Fibroblast of the aortic adventitia (primary cell): ENCODE measurements around the gene SLC35F3. TPM values are rescaled to one million over a fixed set of nuclear protein-coding genes. Genes with fewer than 3 reads are reported as not detected.

Experiments
- DNase-seq: peaks from one replicate; pipeline ENCODE4 v3.0.0-alpha.2; 2010; ENCODE audit warnings: low read depth
- H3K4me3 ChIP-seq: 2 replicates; pipeline ENCODE4 v1.5.1; 2011; ENCODE audit warnings: low read depth, mild to moderate bottlenecking, control low read depth, low read length, moderate library complexity
- total RNA-seq: library from RNA; depleted of rRNA; stranded (reverse); fragments of >200 nt; gene quantifications from 2 replicates; pipeline ENCODE4 v1.2.3, GENCODE V29; 2012; ENCODE audit warnings: low replicate concordance
- TF ChIP-seq, protein P1 (sequence below): IDR thresholded peaks from 2 replicates; pipeline ENCODE4 v1.5.1; 2011; ENCODE audit warnings: mild to moderate bottlenecking, low read length, control low read depth, inconsistent platforms; ENCODE audit not compliant: insufficient read depth

Gene SLC35F3
- total RNA-seq, 1 donor: not detected

GRCh38 chr1:234281826-234282489, 377.5 kb downstream of the SLC35F3 start:
- H3K4me3 ChIP-seq: no peak overlapping the region
- DNase-seq: no peak
- TF ChIP-seq, protein P1, sequence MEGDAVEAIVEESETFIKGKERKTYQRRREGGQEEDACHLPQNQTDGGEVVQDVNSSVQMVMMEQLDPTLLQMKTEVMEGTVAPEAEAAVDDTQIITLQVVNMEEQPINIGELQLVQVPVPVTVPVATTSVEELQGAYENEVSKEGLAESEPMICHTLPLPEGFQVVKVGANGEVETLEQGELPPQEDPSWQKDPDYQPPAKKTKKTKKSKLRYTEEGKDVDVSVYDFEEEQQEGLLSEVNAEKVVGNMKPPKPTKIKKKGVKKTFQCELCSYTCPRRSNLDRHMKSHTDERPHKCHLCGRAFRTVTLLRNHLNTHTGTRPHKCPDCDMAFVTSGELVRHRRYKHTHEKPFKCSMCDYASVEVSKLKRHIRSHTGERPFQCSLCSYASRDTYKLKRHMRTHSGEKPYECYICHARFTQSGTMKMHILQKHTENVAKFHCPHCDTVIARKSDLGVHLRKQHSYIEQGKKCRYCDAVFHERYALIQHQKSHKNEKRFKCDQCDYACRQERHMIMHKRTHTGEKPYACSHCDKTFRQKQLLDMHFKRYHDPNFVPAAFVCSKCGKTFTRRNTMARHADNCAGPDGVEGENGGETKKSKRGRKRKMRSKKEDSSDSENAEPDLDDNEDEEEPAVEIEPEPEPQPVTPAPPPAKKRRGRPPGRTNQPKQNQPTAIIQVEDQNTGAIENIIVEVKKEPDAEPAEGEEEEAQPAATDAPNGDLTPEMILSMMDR: no peak

DNA sequence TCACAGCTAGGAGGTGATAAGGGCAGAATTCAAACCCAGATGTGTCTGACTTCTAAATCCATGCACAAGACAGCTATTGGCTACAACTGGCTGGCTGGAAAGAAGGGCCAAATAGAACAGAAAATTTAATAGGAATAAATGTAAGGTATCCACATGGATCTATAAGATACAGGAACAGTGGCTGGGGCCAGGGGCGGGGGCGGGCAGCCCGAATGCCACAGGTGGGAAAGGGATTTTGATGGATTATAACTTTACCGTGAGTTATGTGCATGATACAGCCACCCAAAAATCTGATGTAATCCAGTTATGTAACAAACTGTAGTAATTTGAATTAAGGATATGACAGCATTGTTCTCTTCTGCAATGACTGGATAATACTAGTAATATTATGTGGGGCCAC, 381.7 kb downstream of the SLC35F3 start:
- TF ChIP-seq, protein P1: no peak
- no peak for DNase-seq
- H3K4me3 ChIP-seq: no peak overlapping the region

DNA sequence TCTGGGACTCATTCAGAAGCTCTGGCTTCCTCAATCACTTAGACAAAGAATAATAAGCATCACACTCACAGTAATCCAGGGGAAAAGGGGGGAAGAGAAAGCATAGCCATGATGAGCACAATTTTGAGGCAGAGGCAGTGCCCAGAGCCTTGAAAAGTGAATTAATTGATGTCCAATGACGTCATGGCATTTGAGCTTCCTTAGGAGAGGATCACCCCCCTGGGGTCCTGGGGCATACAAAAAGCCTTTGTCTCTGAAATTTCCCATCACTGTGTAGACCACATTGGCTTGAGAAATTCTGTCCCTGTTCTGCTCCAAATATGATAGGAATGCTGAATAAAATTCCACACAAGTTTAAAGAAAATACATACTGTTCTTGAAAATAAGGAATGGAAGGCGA, 384.5 kb downstream of the SLC35F3 start:
- TF ChIP-seq, protein P1: no peak
- H3K4me3 ChIP-seq: no peak overlapping the region
- no peak for DNase-seq

DNA sequence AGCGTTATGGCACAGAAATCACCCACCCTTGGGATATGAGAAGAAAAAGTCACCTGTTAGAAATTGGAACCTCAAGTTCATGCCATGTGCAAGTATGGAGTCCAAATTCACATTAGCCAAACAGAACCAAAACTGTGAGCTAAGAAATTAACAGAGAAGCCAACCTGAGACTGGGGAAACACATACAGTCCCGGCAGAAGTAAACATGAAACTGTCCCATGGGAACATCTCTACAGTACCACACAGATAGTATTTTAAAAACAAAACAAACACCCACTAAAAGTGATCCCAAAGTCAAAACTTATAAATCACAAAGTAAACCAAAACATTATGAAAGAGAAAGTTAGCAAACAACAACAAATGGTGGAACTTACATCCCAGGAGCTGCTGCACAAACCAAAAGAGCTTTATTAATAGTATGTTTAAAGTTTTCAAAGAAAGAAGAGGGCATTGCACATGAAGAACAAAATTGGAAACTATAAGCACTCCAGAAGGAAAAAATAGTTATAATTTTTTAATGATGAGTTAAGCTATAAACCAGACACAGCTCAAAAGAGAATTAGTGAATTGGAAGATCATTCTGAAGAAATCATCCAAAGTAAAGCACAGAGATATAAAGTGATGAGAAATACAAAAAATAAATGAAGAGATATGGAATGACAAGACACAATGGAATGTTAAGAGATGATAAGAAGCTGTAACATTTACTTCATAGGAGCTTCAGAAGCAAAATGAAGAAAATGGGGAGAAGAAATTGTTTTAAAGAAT, 385.2 kb downstream of the SLC35F3 start:
- TF ChIP-seq, protein P1: no peak
- DNase-seq: no peak

GRCh38 chr1:234292011-234292410, 387.5 kb downstream of the SLC35F3 start:
- DNase-seq: no peak
- no peak overlapping the region for H3K4me3 ChIP-seq

More for the DNA sequence above, 385.2 kb downstream of the SLC35F3 start:
- H3K4me3 ChIP-seq: no peak overlapping the region

DNA sequence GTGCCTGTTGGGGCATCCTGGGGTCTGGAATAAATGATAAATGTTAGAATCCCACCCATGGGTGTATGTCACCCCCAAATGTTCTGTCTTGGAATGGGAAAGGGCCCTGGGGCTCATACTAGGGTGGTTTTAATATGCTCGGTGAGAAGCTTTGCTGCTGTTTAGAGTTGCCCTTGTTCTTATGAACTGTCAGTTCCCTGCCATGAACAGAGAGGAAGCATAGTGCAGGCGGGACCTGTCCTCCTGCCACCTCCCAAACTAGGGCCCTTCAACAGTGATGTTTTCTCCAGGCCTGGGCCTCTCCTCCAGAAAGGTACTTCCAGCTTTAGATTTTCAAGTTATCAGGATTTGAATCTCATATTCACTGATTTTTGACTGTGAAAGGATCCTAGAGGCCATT, 388.1 kb downstream of the SLC35F3 start:
- no peak overlapping the region for H3K4me3 ChIP-seq
- no peak for DNase-seq
- TF ChIP-seq, protein P1: no peak

More at GRCh38 chr1:234292011-234292410, 387.5 kb downstream of the SLC35F3 start:
- TF ChIP-seq, protein P1: no peak
